ENCODE results near the gene CERT1. TPM values are rescaled to one million over a fixed set of nuclear protein-coding genes. Genes with fewer than 3 reads are reported as not detected.

Gene CERT1
- total RNA-seq, 1 donor from 2014 or later, result 34.3 TPM

Other genes with a start within 250 kb of the CERT1 start
- gene HMGCR, start 174.4 kb downstream of the CERT1 start, total RNA-seq, result 57.5 and 61.0 TPM in 2 replicates
- gene POLK, start 262 bp upstream of the CERT1 start, total RNA-seq, result 30.9 and 34.5 TPM in 2 replicates
- gene ANKDD1B, start 99.8 kb upstream of the CERT1 start, total RNA-seq, result 0.23 and 0.59 TPM in 2 replicates
- 18.8 and 19.5 TPM in 2 replicates for gene POC5, start 205.8 kb upstream of the CERT1 start, total RNA-seq